NT2/D1 (cell line): Measurements from ENCODE around the gene SYT1.

Experiments
- SUZ12 ChIP-seq: IDR thresholded peaks from 2 replicates; pipeline ENCODE4 v1.6.1; 2011; ENCODE audit not compliant: insufficient read length, insufficient read depth; ENCODE audit errors: extremely low read depth
- YY1 ChIP-seq: IDR thresholded peaks from 2 replicates; pipeline ENCODE4 v1.6.1; 2011; ENCODE audit not compliant: insufficient read length, insufficient read depth
- ZNF274 ChIP-seq: IDR thresholded peaks from 2 replicates; pipeline ENCODE4 v1.6.1; 2011; ENCODE audit warnings: mild to moderate bottlenecking, low read depth, low read length

DNA sequence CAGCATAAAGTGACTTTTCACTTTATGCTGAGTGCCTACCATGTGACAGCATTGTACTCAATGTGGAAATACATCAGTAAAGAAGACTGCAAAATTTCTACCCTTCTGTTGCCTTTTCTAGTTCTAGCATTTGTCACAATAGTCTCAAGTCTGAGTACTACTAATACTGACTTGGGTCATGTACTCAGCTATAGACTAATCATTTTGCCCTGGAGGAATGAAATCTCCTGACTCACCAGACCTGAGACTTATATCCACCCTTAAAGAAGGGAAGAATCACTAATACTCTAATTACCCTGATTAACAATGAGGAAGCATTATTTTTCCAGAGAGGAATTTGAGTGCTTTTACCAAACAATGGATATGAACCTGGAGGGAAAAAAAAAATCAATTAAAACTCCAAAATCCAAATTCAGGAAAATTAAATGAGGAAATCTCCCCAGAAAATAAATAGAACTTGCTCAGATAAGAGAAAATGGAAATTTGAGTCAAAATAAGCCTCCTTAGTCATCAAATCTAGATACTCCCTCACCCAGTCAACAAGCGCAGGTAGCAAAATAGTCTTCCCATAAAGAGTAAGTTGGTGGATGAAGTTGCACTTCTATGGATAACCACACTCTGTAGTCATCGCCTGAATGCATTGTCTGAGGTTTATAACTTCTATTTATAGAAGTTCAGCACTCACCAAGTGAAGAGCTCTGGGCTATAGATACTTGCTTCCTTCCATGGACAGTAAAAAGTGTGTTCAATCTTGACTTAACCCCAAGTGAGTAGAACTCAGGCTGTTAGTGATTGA, 386.6 kb downstream of the SYT1 start:
- no peak for TF ChIP-seq ZNF274
- TF ChIP-seq YY1, result no peak
- no peak for TF ChIP-seq SUZ12
